Tibial nerve (tissue), 4 donors: ENCODE results near the gene TMEM181. TPM values are rescaled to one million over a fixed set of nuclear protein-coding genes. Genes with fewer than 3 reads are reported as not detected.

ENCODE experiments used
- DNase-seq, 2 donors: peaks; one replicate each; pipeline ENCODE4 v3.0.0-alpha.2; 2019; ENCODE audit warnings: low spot score in 2 of 2
- H3K27ac ChIP-seq, 4 donors: fragments of 200-600 bp; sonication (generic) in 3 of 4; one replicate each; pipeline ENCODE4 v1.5.1; 2017 to 2019; ENCODE audit warnings: mild to moderate bottlenecking in 1 of 4
- H3K27me3 ChIP-seq, 2 donors: fragments of 200-600 bp; sonication (generic) in 1 of 2; one replicate each; pipeline versions ENCODE4 v1.5.1 to v1.6.0; 2017 to 2019
- H3K36me3 ChIP-seq, 3 donors: fragments of 200-600 bp; sonication (generic); one replicate each; pipeline ENCODE4 v1.5.1; 2018 to 2019
- H3K4me1 ChIP-seq, 4 donors: fragments of 200-600 bp; sonication (generic) in 3 of 4; one replicate each; pipeline ENCODE4 v1.5.1; 2017 to 2019
- H3K4me3 ChIP-seq, 4 donors: fragments of 200-600 bp; sonication (generic) in 3 of 4; one replicate each; pipeline ENCODE4 v1.5.1; 2017 to 2019; ENCODE audit warnings: mild to moderate bottlenecking in 1 of 4, moderate library complexity in 1 of 4
- H3K9me3 ChIP-seq, 4 donors: fragments of 200-600 bp; sonication (generic) in 3 of 4; one replicate each; pipeline ENCODE4 v1.5.1; 2017 to 2019
- EP300 ChIP-seq, 2 donors: sonication (generic); formaldehyde crosslinking; IDR thresholded peaks; one replicate each; pipeline ENCODE4 v1.6.1; 2017; ENCODE audit warnings: antibody characterized with exemption in 2 of 2, mild to moderate bottlenecking in 1 of 2
- POLR2A ChIP-seq, 2 donors: fragments of 450-650 bp; IDR thresholded peaks; one replicate each; pipeline ENCODE4 v1.6.1; 2017; ENCODE audit warnings: antibody characterized with exemption in 2 of 2, mild to moderate bottlenecking in 2 of 2, moderate library complexity in 2 of 2
- WGBS, 2 donors: methylation state at CpG; one replicate each; pipeline ENCODE4 v1.1.5; 2018; 5-methylcytosine and 5-hydroxymethylcytosine counted together
- total RNA-seq, 4 donors: library from RNA; depleted of rRNA; stranded (reverse); fragments of >200 nt; gene quantifications; one replicate each; pipeline ENCODE4 v1.1.0, GENCODE V29; 2016
- TF ChIP-seq, protein P1 (sequence below), 5 experiments: fragments of 200-600 bp in 3 of 5; fragments of 450-650 bp in 2 of 5; sonication (generic) in 3 of 5; IDR thresholded peaks; one replicate each; pipeline ENCODE4 v1.5.1; 2016 to 2019; ENCODE audit warnings: antibody characterized with exemption in 5 of 5, mild to moderate bottlenecking in 3 of 5, moderate library complexity in 2 of 5

The TMEM181 gene
- total RNA-seq, 4 donors from 2014 or later, result 14.1 to 19.0 (median 17.8) TPM

DNA sequence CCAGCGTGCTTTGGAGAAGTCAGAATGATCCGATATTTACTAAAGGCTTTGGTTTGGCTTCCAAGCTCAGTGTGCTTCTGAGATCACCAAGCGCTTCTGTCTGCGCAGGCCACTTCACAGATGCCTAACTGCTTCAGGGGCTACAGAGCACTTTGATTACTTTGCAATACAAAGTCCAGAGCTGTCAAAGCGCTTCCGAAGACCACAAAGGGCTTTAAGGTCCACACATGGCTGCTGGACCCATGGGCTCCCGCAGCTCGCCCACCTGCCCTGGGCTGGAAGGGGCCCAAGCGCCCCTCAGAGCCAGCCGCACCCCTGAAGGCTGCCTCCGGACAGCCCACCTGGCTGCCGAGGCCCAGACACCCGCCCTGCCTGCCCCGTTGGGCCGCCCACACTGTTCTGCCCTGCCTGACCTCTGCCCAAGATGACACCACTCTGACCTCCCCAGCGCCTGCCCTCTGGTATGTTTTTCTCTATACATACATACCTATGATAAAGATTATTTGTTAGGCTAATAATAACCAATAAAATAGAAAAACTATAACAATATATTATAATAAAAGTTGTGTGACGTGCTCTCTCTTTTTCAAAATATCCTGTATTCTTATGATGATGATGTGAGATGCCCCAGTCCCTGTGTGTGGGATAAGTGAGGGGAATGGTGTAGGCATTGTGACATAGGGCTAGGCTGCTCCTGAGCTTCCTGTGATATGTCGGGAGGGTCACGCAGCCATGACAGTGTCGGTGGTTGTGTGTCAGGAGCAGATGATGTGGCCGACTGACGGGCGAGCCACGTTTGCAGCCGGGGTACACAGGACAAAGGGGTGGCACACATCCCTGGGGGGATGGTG lies 62.0 kb downstream of the TMEM181 start:
- no peak for TF ChIP-seq EP300 (IDR thresholded peaks at IDR 0.05)
- Histone ChIP-seq H3K4me1 (no peaks in the 10 kb centered on the region), H3K36me3 (peaks cover 0 to 70% (median 0%) of the 10 kb centered on the region in 3 donors), H3K27ac (no peak overlapping the region), H3K4me3 (no peak overlapping the region), H3K9me3 (no peaks in the 10 kb centered on the region), H3K27me3 (no peaks in the 10 kb centered on the region)
- WGBS, 2 donors, result 92 to 93% methylated on average over 25 of the region's 25 CpGs
- DNase-seq, result no peak

DNA sequence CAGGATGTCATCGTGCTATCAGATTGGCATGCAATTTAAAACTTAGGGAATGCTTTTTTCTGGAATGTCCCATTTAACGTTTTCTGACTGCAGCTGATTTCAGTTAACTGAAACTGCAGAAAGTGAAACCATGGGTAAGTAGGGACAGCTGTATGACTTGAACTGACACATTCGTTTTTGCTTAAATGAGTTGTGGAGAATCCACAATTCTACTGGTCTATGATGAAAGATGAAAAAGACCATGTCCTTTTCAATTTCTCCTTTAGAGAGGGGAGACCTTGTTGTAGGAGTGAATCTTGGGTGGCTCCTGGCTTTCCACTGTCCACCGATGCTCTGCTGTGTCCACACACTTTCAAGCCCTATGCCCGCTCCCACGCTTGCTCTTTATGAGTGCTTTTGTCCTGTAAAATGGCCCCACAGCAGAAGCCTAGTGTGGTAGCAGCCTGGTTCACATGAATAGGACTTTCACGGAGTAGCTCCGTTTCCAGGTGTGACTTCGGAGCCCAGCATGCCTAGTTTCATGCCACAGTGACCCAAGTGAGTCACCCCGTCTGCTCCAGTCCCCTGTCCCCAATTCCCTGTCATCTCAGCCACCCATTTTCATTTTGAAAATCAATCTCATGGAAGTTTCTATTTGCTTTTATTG lies 62.8 kb downstream of the TMEM181 start:
- no peak overlapping the region for H3K4me3 ChIP-seq

DNA sequence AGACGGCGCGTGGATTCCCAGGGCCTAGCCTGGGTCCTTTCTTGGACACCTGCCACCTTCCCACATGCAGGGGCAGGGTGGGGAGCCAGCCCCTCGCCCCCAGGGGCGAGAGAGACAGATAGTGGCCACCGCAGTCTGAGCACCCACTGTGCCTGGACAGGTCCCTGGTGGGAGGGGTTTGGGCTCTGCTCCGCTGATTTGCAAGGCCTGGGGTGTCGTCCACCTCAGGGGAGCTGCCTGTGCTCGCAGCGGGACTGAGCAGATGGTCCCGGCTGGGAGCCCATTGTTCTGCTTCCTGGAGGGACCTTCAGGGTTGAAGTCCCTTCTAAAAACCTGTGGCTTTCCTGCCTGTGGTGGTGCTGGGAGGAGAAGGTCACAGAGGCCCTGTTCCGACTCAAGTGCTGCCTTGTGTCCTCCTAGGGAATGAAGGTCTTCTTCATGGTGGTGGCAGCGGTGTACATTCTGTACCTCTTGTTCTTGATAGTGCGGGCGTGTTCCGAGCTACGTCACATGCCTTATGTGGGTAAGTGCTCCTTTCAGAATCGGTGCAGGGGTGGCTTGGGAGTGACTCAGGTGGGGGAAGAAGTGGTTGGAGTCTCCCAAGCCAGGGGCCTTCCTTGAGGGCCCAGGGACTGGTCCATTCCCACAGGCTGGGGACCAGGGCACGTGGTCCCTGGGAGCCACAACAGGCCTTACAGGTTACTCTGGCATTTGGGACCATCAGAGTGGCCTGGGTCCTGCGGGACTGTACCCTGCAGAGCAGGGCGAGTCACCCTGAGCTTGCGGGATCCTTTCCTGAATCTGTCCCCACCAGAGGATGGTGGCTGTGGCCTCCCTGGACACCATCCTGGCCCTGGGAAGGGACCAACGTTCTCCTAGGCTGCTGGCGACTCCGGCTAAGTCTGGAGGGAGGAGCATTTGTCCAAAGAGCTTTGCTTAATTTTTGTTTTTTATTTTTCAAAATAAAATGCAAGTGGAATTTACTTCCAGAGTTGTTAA lies 65.1 kb downstream of the TMEM181 start:
- H3K9me3 ChIP-seq, result no peaks in the 10 kb centered on the region
- no peak for DNase-seq
- H3K4me3 ChIP-seq, result no peak overlapping the region
- no peak for TF ChIP-seq POLR2A (IDR thresholded peaks at IDR 0.05)
- no peak for TF ChIP-seq EP300 (IDR thresholded peaks at IDR 0.05)
- TF ChIP-seq, protein P1, sequence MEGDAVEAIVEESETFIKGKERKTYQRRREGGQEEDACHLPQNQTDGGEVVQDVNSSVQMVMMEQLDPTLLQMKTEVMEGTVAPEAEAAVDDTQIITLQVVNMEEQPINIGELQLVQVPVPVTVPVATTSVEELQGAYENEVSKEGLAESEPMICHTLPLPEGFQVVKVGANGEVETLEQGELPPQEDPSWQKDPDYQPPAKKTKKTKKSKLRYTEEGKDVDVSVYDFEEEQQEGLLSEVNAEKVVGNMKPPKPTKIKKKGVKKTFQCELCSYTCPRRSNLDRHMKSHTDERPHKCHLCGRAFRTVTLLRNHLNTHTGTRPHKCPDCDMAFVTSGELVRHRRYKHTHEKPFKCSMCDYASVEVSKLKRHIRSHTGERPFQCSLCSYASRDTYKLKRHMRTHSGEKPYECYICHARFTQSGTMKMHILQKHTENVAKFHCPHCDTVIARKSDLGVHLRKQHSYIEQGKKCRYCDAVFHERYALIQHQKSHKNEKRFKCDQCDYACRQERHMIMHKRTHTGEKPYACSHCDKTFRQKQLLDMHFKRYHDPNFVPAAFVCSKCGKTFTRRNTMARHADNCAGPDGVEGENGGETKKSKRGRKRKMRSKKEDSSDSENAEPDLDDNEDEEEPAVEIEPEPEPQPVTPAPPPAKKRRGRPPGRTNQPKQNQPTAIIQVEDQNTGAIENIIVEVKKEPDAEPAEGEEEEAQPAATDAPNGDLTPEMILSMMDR (IDR thresholded peaks at IDR 0.05), result no peak
- WGBS, 2 donors, result 94 to 95% methylated on average over 21 of the region's 25 CpGs
- peaks cover 0 to 89% (median 0%) of the 10 kb centered on the region in 3 donors for H3K36me3 ChIP-seq
- H3K4me1 ChIP-seq, result no peaks in the 10 kb centered on the region
- no peaks in the 10 kb centered on the region for H3K27me3 ChIP-seq
- H3K27ac ChIP-seq, result peak overlapping the region in 2 of 4 donors; percentile 22 to 67

More for the DNA sequence above, 62.8 kb downstream of the TMEM181 start:
- Histone ChIP-seq H3K4me1 (no peaks in the 10 kb centered on the region), H3K9me3 (no peaks in the 10 kb centered on the region), H3K27ac (no peak overlapping the region), H3K36me3 (peaks cover 0 to 74% (median 0%) of the 10 kb centered on the region in 3 donors), H3K27me3 (no peaks in the 10 kb centered on the region)
- TF ChIP-seq EP300 (IDR thresholded peaks at IDR 0.05) (no peak), POLR2A (IDR thresholded peaks at IDR 0.05) (no peak)
- TF ChIP-seq, protein P1 (IDR thresholded peaks at IDR 0.05), result no peak
- no peak for DNase-seq
- WGBS, 2 donors, result 90 to 93% methylated on average over 10 of the region's 10 CpGs

DNA sequence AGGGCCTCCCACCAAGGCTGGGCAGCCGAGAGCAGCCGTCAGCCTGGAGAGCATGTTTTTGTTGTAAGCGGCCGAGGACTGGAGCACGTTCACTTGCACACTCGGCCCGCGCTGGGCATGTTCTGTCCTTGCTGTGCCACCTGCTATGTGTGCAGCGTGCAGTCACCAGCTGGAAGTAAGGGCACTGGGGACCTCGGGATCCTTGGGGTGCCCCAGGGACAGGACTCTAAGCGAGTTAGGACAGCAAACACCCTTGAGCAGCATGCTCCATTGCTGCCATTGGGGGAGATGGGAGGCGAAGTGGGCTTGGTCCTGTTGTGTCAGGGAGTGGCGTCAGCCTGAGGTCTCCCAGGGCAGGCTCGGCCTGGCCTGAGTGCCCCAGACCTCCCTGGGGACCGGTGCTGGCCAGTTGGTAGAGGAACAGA lies 66.0 kb downstream of the TMEM181 start:
- H3K4me3 ChIP-seq, result no peak overlapping the region
- no peaks in the 10 kb centered on the region for H3K9me3 ChIP-seq
- peak in 1 of 2 donors; percentile 30 for TF ChIP-seq EP300 (IDR thresholded peaks at IDR 0.05)
- no peak for TF ChIP-seq POLR2A (IDR thresholded peaks at IDR 0.05)
- peaks cover 0 to 5% (median 0%) of the 10 kb centered on the region in 4 donors for H3K4me1 ChIP-seq
- 77 to 82% methylated on average over 13 to 14 of the region's 15 CpGs for WGBS, 2 donors
- peak overlapping the region in 1 of 4 donors; percentile 67 for H3K27ac ChIP-seq
- DNase-seq, result no peak
- peaks cover 0 to 82% (median 2%) of the 10 kb centered on the region in 3 donors for H3K36me3 ChIP-seq
- H3K27me3 ChIP-seq, result no peaks in the 10 kb centered on the region

DNA sequence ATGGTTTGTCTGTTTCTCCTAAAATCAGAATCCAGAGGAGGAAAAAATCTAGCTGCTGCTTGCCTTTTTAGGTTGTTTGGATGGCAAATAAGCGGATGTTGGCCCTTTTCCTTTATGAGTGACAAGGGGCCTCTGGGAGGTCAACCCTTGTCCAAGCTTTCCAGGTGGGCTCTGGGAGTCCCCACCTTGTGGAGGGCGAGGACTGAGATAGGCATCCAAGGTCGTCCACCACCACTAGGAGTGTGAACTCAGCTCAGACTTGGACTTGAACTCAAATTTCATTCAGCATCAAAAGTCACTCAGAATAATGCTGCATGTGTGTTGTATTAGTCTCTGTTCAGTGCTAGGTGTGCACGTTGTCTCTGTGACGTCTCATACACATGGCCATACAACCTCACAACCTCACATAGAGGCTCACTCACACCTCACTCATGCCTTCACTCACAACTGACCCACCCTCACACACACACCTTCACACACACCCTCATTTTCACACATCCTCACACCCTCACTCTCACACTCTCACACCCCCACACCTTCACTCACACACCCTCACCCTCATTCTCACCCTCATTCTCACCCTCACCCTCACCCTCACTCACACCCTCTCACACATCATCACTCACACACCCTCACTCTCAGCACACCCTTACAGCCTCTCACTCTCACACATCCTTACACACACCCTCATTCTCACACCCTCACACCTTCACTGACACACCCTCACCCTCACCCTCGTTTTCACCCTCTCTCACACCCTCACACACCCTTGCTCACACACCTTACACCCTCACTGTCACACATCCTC lies 66.7 kb downstream of the TMEM181 start:
- WGBS, 2 donors, result 74 to 78% methylated on average over 6 of the region's 6 CpGs
- DNase-seq, result no peak

More for the DNA sequence above, 66.7 kb downstream of the TMEM181 start:
- Histone ChIP-seq H3K9me3 (no peaks in the 10 kb centered on the region), H3K4me3 (no peak overlapping the region), H3K36me3 (peaks cover 0 to 80% (median 4%) of the 10 kb centered on the region in 3 donors), H3K27ac (peak overlapping the region in 2 of 4 donors; percentile 3 to 67), H3K27me3 (no peaks in the 10 kb centered on the region), H3K4me1 (peaks cover 0 to 12% (median 0%) of the 10 kb centered on the region in 4 donors)
- TF ChIP-seq EP300 (IDR thresholded peaks at IDR 0.05) (no peak), POLR2A (IDR thresholded peaks at IDR 0.05) (no peak)
- TF ChIP-seq, protein P1 (IDR thresholded peaks at IDR 0.05), result no peak
